ENCODE data around the gene HDHD3.
"Not testable (repeated sequence)": the region's sequence is repeated elsewhere in the genome, so short reads cannot be mapped to it uniquely, and the experiment has no call there.

The HDHD3 gene

GRCh38 chr9:113376634-113377567 is at the start of gene HDHD3:
Gene HDHD3, minus strand, starts transcription at chr9:113376986. Its CDS starts 2,632 bp downstream, at chr9:113374354.
- peak; percentile 54 for DNase-seq (ENCODE audit: low read depth)

DNA sequence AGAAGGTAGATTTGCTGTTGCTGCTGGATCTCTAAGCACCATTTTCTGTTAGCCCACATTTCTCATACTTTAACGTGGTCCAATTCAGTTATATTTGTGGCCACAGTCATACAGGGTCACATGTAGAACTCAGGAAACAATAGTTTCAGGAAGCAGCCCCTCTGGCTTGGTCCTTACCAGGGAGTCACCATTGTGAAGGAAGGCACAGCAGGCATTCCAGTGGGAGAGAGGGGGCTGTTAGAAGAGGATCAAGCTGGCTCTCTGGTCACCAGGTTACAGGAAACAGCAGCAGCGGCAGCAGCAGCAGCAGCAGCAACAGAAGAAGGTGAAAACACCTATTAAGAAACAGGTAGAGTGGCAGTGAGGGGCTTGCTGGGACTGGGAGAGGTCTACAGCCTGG is 48.3 kb upstream of the HDHD3 start:
- no peak for DNase-seq (ENCODE audit: low read depth)

DNA sequence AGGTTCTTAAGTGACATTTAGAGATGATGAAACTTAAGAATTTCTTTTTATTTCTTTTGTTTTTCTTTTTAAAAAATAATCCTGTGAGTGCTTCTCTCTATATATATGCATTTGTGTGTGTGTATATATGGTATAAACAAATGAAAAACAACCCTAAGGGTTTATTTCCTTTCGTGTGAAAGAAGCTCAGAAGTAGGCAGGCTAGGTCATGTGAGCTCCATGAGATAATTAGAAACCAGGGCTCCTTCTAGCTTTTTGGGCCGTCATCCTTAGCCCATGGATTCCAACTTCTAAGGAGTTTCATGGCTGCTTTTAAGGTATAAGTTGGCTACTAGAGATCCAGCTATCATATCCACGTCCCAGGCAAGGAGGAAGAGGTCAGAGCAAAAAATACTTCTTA is 44.9 kb upstream of the HDHD3 start:
- DNase-seq (ENCODE audit: low read depth), result no peak

GRCh38 chr9:113417370-113417769 is 40.6 kb upstream of the HDHD3 start:
- DNase-seq (ENCODE audit: low read depth), result no peak

DNA sequence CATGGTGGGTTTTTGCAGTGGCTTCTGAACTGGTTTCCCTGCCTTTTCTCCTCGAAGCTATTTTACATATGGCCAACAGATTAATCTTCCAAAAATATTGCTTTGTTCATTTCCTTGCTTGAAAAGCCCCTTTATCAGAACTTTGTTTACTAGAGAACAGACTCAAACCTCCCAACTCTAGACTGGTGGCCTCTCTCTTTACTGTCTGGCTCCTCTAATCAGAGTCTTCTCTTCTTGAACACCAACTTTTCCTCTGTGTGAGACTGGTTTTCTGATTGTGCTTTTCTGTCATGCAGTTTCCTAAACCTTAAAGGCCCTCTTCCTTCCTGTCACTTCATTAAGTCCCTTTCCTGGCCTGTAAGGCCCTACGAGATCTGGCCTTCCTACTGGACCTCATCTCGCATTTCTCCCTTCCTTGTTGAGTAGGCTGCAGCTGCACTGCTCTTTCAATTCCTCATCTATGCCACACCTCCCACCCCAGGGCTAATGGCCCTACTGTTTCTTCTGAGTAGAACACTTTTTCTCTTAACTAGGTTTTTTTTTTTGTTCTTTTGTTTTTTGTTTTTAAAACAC is 39.4 kb upstream of the HDHD3 start:
- DNase-seq (ENCODE audit: low read depth), result no peak

DNA sequence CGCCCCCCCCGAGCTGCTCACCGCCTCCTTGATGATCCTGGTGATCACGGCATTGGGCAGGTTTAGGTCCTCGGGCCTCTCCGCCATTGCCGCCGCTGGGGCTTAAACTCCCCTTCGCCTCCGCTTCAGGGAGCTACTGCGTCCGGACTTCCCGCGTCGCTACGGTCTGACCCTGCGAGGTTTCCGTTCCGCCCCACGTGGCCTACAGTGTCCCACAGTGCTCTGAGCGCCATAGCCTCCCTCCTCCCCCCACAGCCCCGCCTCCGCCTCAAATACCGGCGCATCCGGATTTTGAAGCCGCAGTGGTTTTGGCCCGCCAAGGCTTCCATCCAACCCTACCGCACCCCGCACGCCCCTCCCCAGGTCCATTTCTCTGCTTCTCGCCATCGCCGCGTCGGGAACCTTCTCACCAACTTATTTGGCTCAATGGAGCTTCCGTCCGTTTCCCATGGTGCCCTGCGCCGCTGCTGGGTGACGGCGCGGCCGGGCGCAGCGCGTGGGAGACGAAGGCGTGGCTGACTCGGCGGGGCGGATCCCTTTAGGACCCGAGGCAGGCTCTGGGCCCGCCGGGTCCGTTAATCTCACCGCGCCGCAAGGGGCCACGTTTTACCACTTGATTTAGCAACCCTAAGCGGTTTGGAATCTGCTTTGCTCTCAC is 33.5 kb upstream of the HDHD3 start, which contains the start of the genes C9orf43 and POLE3:
Gene C9orf43 (plus strand): TSS at position 541 of the 658 bp plus-strand sequence. CDS start 2,747 bp downstream, outside the sequence.
Gene POLE3 (minus strand): TSS at position 469 of the 658 bp plus-strand sequence. CDS start 382 bp downstream, at position 87.
- DNase-seq (ENCODE audit: low read depth), result peak; percentile 90

DNA sequence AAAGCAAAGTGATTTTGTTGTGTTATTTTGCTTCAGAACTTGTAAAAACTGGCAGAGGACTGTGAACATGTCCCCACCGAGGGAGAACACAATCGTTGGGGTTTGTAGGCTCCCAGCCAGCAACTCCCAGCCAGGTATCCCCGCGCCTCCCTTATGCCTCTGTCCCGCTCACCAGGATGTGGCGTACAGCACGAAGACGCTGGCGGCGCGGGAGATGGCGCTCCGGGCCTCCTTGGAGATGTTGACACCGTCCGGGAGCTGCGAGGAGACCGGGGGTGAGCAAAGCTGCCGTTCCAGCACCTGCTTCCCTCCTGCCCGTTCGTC is 33.1 kb upstream of the HDHD3 start:
- DNase-seq (ENCODE audit: low read depth), result no peak

DNA sequence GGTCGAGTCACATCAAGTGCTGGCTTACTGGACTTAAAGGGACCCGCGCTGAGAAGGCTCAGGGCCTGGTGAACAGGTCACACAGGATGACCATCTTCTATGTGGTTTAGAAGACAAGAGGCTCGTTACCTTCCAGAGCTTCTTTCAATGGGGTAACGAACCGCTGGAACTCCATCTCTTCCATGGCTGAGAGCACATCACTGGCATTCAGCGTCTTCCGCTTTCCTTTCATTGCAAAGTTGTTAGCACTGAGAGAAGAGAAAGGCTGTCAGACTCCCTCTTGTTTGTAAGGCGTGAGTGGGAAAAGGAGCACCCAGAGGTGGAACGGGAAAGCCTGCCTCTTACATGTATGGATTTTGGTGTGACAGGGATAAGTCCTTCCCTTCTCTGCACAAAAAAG is 32.7 kb upstream of the HDHD3 start:
- DNase-seq (ENCODE audit: low read depth), result no peak

- DNase-seq (ENCODE audit: low read depth), result not testable (repeated sequence)
Observed at GRCh38 chr9:113406873-113407511, 30.2 kb upstream of the HDHD3 start.

- not testable (repeated sequence) for DNase-seq (ENCODE audit: low read depth)
Observed at GRCh38 chr9:113406353-113406752, 29.6 kb upstream of the HDHD3 start.

DNA sequence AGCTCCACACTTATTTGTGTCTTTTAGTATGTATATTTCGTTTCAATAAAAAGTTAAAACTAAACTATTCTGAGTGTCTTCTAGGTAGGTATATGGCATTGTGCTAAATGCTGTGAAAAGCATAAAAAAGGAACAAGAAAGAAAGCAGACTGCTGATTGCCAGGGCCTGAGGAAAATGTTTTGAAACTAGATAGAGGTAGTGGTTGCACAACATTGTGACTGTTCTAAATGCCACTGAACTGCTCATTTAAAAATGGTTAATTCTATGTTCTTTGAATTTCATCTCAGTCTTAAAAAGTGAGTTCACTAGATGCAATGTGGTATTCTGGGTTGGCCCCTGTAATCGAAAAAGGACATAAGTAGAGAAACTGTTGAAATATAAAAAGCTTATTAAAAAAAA is 26.9 kb upstream of the HDHD3 start:
- DNase-seq (ENCODE audit: low read depth), result no peak

- peak; percentile 96 for DNase-seq (ENCODE audit: low read depth)
Observed at GRCh38 chr9:113401027-113401792, 24.4 kb upstream of the HDHD3 start, which contains the start of gene ALAD. Gene ALAD, minus strand, starts transcription at chr9:113401284. Its CDS starts 7,725 bp downstream, at chr9:113393559.

- no peak for DNase-seq (ENCODE audit: low read depth)
Observed at GRCh38 chr9:113399646-113400200, 22.9 kb upstream of the HDHD3 start.

DNA sequence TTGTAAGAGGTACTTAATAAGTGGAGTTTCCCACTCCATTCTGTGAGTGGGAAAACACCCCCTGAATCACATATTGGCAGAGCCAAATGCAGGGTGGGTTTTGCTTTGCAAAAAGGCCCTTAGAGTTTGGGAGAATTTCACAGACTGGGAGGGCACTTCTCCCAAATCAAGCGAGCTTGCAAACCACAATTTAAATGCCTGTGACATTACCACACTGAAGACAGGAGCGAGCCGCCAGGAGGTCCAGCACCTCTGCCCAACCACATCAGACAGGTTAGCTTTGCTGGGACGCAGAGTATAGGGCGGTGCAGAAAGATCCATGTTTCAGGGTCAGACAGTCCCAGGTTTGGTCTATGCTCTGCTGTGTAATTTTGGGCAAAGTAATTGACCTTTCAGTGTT is 22.0 kb upstream of the HDHD3 start:
- no peak for DNase-seq (ENCODE audit: low read depth)

- DNase-seq (ENCODE audit: low read depth), result no peak
Observed at GRCh38 chr9:113397203-113397631, 20.4 kb upstream of the HDHD3 start.

DNA sequence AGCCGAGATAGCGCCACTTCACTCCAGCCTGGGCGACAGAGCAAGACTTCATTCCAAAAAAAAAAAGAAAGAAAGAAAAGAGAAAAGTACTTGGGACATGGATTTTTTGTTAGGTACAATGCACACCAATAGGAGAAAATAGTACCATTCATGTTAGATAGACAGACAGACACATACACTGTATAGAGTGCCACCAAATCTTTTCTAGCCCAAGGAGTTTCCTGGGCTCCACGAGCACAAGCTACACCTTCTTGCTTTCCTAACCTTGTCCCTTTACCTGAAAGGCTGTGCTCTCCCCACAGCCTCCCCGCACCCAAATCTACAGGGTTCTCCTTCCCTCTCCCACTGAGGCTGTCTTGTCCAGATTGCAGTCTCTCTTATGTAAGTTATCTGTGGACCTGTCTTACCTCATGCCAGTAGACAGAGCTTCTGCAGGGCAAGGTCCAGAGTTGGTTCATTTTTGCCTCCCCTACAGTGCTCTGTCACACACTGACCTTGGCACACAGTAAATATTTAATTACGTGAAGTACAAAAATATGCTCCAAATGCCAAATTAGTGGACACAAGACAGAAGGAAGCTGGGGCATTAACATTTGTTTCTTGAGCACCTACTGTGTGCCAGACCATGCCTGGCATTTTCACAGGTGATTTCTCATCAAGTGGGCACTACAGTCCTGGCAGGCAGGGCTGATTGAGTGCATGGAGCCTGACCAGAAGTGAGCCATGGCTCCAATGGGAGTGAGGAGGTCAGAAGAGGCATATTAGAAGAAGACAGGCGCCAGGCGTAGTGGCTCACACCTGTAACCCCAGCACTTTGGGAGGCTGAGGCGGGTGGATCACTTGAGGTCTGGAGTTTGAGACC is 18.4 kb upstream of the HDHD3 start:
- DNase-seq (ENCODE audit: low read depth), result no peak

DNA sequence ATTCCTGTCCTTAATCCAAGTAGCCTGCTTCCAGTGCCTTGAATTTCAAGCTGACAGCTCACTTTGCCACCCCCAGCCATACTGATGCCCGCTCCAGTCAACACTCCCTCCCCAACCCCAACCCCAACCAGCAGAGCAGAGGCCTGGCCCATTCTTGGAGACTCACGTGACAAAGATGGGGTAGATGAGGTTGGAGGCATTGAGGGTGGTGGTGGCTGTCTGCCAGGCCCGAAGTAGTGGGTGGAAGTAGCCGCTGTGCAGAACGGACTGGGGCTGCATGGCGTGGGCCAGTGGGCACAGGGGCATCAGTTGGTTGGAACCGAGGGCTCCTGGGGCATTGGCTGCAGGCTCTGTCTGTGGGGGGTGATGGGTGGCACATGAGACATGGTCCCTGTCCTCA is 16.5 kb upstream of the HDHD3 start:
- no peak for DNase-seq (ENCODE audit: low read depth)

DNA sequence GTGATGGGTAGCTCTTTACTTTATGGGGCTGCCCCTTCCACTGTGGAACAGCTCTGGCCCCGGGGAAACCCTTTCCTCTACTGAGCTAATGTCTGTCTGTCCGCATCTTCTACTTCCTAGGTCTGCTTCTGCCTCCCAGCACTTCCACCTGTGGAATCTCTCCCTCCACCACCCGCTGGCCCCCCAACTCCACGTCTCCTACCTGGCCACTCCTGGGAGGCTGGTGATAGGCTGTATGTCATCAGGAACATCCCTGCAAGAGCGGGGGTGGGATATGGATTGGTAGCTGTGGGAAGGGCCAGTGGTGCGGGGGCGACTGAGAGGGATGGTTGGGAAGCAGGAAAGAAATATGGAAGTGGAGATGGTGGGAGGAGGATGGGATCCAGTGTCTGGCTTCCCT is 15.1 kb upstream of the HDHD3 start:
- no peak for DNase-seq (ENCODE audit: low read depth)

DNA sequence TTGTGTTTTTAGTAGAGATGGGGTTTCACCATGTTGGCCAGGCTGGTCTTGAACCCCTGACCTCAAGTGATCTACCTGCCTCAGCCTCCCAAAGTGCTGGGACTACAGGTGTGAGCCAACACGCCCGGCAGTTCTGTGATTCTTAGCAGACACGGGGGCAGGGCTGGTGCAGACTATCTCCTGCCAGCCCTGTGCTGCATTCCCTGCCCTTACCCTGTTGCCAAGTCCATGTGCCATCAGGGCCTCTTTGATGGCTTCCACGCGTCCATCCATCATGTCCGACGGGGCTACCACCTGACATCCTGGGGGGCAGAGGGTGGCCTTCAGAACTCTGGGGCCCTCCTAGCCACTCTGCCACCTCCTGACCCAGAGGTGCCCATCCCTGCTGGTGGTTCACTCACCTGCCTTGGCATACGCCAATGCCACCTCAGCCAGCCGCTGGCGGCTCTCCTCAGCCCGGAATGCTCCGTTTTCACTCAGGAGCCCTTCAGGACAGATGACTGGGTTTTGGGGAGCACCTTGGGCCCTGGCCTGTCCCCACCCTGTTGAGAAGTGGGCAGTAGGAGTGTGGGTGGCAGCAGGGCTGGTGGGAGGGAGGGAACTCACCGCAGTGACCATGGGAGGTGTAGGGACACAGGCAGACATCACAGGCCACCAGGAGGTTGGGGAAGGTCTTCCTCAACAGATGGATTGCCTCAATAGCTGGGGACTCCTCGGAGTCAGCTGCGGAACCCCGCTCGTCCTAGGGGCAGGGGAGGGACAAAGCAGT is 13.6 kb upstream of the HDHD3 start:
- no peak for DNase-seq (ENCODE audit: low read depth)

All from stimulated activated CD8-positive, alpha-beta memory T cell treated with anti-CD3 and anti-CD28 coated beads, Interleukin-15, amount 100 ng/mL, for 24 hours (primary cell).